ENCODE results near the gene LUC7L3.

- no peak for TF ChIP-seq CTCF (IDR thresholded peaks at IDR 0.05)
- TF ChIP-seq POLR2A (IDR thresholded peaks at IDR 0.05) = no peak
- TF ChIP-seq EP300 (IDR thresholded peaks at IDR 0.05) = no peak
Measured at GRCh38 chr17:50684288-50684611, 35.2 kb upstream of the LUC7L3 start.
